ENCODE results near the gene MLC1.
A peak's percentile ranks its signal among the peaks of the same experiment; 100 is the strongest.

Gene MLC1

GRCh38 chr22:50015451-50016307 is 69.5 kb downstream of the MLC1 start:
- H3K27me3 ChIP-seq (replicated peaks): peaks cover 38% of the 10 kb centered on the region

DNA sequence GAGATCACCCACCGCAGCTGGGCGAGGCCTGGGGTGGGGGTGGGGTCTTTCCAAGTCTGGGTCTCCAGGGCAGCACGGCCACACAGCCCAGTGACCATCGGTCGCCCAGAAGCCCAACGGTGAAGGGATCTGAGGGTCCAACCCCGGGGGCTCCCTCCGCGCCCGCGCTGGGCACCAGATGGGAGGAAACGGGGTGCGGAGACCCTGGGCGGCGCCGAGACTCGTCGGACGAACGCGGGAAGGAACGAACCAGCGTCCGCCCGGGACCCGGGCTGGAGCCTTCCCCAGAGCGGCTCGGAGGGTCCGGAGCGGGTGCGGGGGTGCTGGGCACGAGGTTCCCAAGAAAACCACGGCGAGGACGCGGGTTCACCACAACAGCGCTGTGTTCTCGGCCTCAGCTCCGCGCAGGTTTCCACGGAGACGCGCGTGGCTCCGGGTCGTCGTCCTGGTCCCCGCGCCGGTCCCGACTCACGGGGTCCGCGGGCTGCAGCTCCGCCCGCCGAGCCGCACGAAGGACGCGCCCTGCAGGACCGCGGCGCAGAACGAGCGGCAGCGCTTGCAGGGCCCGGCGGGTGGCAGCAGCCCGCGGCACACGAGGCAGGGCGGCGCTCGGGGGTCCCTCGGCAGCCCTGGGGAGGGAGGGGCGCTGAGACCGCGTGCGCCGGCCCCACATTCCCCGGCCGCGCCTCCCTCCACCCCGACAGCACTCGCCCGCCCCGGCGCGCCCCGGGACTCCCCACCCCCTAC is 70.4 kb downstream of the MLC1 start:
- Histone ChIP-seq H3K36me3 (replicated peaks) (no peaks in the 10 kb centered on the region), H3K4me3 (ENCODE audit: low read depth, low read length) (no peak overlapping the region), H3K27me3 (replicated peaks) (peaks cover 45% of the 10 kb centered on the region), H3K27ac (no peak overlapping the region)
- in situ Hi-C loops (cut with HindIII; ENCODE audit: low pct_ligation_motif_present, low sequenced_read_pairs): no loop called here
- DNase-seq: no peak
- TF ChIP-seq, protein P1, sequence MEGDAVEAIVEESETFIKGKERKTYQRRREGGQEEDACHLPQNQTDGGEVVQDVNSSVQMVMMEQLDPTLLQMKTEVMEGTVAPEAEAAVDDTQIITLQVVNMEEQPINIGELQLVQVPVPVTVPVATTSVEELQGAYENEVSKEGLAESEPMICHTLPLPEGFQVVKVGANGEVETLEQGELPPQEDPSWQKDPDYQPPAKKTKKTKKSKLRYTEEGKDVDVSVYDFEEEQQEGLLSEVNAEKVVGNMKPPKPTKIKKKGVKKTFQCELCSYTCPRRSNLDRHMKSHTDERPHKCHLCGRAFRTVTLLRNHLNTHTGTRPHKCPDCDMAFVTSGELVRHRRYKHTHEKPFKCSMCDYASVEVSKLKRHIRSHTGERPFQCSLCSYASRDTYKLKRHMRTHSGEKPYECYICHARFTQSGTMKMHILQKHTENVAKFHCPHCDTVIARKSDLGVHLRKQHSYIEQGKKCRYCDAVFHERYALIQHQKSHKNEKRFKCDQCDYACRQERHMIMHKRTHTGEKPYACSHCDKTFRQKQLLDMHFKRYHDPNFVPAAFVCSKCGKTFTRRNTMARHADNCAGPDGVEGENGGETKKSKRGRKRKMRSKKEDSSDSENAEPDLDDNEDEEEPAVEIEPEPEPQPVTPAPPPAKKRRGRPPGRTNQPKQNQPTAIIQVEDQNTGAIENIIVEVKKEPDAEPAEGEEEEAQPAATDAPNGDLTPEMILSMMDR (IDR thresholded peaks at IDR 0.05; ENCODE audit: low read depth, low read length, missing control alignments): no peak

More at GRCh38 chr22:50015451-50016307, 69.5 kb downstream of the MLC1 start:
- TF ChIP-seq, protein P1 (IDR thresholded peaks at IDR 0.05; ENCODE audit: low read depth, low read length, missing control alignments): no peak
- in situ Hi-C loops (cut with HindIII; ENCODE audit: low pct_ligation_motif_present, low sequenced_read_pairs): no loop called here
- Histone ChIP-seq H3K4me3 (ENCODE audit: low read depth, low read length) (no peak overlapping the region), H3K36me3 (replicated peaks) (no peaks in the 10 kb centered on the region), H3K27ac (no peak overlapping the region)
- no peak for DNase-seq

DNA sequence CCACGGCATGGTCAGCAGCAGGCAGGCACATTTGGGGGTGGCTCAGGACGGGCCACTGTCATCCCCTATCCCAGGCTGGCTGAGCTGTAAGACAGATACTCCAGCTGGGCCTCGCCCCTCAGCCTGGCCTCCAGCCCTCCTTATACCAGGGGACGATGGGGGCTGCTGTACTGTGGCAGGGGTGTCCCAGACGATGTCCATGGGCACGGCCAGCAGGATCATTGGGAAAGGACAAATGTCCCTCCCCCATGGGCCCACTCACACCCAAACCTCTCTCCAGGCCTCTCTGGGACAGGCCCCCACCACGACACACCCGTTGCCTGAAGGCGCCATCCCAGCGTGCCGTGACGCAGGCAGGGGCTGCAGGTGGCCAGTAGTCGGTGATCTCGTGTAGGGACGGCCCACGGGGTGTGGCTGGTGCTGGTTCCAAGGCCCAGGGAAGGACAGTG is 71.1 kb downstream of the MLC1 start:
- peaks cover 47% of the 10 kb centered on the region for H3K27me3 ChIP-seq (replicated peaks)
- no peaks in the 10 kb centered on the region for H3K36me3 ChIP-seq (replicated peaks)
- H3K4me3 ChIP-seq (ENCODE audit: low read depth, low read length): no peak overlapping the region
- DNase-seq: no peak
- H3K27ac ChIP-seq: no peak overlapping the region
- TF ChIP-seq, protein P1 (IDR thresholded peaks at IDR 0.05; ENCODE audit: low read depth, low read length, missing control alignments): no peak
- in situ Hi-C loops (cut with HindIII; ENCODE audit: low pct_ligation_motif_present, low sequenced_read_pairs): no loop called here

GRCh38 chr22:50012211-50013181 is 72.7 kb downstream of the MLC1 start, which contains the start of gene IL17REL:
TSS of gene IL17REL (minus strand) at chr22:50012765. CDS start at chr22:50012646, 119 bp downstream.
- in situ Hi-C loops (cut with HindIII; ENCODE audit: low pct_ligation_motif_present, low sequenced_read_pairs): no loop called here
- Histone ChIP-seq H3K27ac (no peak within 1 kb of the TSS), H3K36me3 (replicated peaks) (no peaks in the 10 kb centered on the region), H3K4me3 (ENCODE audit: low read depth, low read length) (no peak within 1 kb of the TSS), H3K27me3 (replicated peaks) (peaks cover 45% of the 10 kb centered on the region)
- no peak for DNase-seq
- TF ChIP-seq, protein P1 (IDR thresholded peaks at IDR 0.05; ENCODE audit: low read depth, low read length, missing control alignments): peak; percentile 51

DNA sequence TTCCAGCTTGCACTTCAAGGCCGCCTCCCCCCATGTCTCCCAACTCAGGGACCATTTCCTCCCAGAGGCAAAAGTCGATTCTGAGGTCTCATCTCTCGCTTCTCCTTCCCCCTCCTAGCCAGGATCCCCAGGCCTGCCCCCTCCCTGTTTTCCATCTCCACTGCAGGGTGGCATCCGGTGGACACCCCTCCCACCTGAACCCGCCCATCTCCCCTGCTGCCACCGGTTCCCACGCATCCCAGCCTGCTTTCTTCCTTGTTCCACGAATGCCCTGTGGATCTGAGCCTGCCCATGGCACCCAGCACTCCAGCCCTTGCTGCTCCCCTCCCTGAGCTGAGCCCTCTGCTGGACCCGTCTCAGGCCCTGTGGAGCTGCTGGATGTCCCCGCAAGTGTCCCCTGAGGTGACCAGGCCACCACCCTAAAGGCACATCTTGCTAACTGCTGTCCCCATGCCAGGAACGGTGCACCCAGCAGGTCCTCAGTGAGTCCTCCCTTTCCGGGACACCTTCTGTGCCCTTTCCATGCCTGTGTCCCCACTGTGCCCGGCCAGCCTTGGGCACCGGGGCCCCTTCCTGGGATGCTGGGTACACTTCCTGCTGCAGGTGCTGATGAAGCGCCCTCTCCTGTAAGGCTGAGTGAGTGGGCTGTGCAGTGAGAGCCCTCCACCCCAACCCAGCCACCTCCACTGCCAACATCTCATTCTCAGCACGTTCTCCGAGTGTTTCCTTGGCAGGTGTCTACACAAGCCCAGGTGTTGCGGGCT is 73.6 kb downstream of the MLC1 start:
- no peak overlapping the region for H3K4me3 ChIP-seq (ENCODE audit: low read depth, low read length)
- no peak for DNase-seq
- H3K27ac ChIP-seq: no peak overlapping the region
- in situ Hi-C loops (cut with HindIII; ENCODE audit: low pct_ligation_motif_present, low sequenced_read_pairs): no loop called here
- H3K36me3 ChIP-seq (replicated peaks): no peaks in the 10 kb centered on the region
- TF ChIP-seq, protein P1 (IDR thresholded peaks at IDR 0.05; ENCODE audit: low read depth, low read length, missing control alignments): no peak
- H3K27me3 ChIP-seq (replicated peaks): peaks cover 43% of the 10 kb centered on the region
